ENCODE measurements around the gene SH3YL1.

The SH3YL1 gene

GRCh38 chr2:191311-192190 is 72.3 kb downstream of the SH3YL1 start:
- H3K27ac ChIP-seq = no peak overlapping the region
- TF ChIP-seq ZFX (IDR thresholded peaks at IDR 0.05) = no peak
- TF ChIP-seq CTCF (conservative IDR thresholded peaks at IDR 0.05) = no peak

DNA sequence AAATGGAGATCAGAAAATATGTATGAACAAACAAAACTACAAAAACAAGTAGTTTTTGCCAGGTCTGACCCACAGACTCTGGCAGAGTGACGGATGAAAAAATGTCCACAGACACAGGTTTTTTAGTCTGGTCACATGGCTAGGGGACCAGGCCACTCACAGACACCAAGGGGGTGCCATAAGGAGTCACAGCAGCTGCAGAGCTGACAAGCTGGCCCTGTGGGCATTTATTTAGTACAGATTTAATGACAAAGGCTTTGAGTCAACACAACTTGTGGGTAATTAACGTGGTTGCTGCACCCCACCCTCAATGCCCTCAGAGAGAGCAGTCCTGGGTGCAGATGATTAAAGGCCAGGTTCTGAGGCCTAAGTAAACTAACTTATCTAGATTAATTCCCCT is 76.0 kb downstream of the SH3YL1 start:
- no peak overlapping the region for H3K27ac ChIP-seq
- TF ChIP-seq CTCF (conservative IDR thresholded peaks at IDR 0.05) (no peak), ZFX (IDR thresholded peaks at IDR 0.05) (no peak)

DNA sequence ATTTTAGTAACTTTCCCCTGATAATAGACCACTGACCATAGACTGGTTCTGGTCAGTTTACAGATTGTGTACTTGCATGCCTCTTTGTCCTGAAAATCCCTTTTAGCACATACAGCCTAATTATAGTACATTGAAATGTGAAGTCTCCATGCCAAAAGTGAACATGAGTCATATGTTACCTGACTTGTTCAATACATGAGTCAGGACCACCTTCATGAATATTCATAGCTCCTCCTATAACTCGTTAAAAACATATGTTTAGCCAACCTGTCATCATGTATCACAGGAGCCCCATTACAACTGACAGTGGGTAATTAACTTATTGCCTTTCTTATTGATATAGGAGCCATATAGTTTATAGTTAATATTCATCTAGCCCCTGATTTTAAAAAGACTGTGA is 78.6 kb downstream of the SH3YL1 start:
- TF ChIP-seq ZFX (IDR thresholded peaks at IDR 0.05) (no peak), CTCF (conservative IDR thresholded peaks at IDR 0.05) (no peak)
- no peak overlapping the region for H3K27ac ChIP-seq

GRCh38 chr2:184695-185094 is 79.1 kb downstream of the SH3YL1 start:
- TF ChIP-seq CTCF (conservative IDR thresholded peaks at IDR 0.05) (no peak), ZFX (IDR thresholded peaks at IDR 0.05) (no peak)
- no peak overlapping the region for H3K27ac ChIP-seq

- TF ChIP-seq CTCF (conservative IDR thresholded peaks at IDR 0.05) (no peak), ZFX (IDR thresholded peaks at IDR 0.05) (no peak)
- no peak overlapping the region for H3K27ac ChIP-seq
These were observed 81.2 kb downstream of the SH3YL1 start for GRCh38 chr2:182509-183122.

GRCh38 chr2:180311-180710 is 83.5 kb downstream of the SH3YL1 start:
- TF ChIP-seq CTCF (conservative IDR thresholded peaks at IDR 0.05) = no peak

DNA sequence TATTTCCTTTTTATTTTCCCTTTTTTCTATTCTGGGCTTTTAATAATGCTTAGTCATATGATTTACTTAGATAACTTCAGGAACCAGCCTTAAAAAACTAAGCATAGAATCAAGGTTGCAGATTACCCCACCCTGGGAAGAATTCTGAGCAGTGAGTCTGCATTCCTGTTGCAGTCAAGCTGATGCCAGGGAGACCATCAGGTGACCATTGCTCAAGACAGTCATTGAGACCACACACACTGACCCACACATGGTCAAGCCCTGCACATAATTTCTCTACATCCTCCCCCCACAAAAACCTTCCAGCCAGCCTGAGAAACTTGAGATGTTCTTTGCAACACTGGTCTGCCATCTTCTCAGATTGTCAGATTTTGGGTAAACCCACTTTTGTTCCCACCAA is 83.9 kb downstream of the SH3YL1 start:
- no peak for TF ChIP-seq CTCF (conservative IDR thresholded peaks at IDR 0.05)
- TF ChIP-seq ZFX (IDR thresholded peaks at IDR 0.05) = no peak

More at GRCh38 chr2:180311-180710, 83.5 kb downstream of the SH3YL1 start:
- H3K27ac ChIP-seq = no peak overlapping the region

More for the DNA sequence above, 83.9 kb downstream of the SH3YL1 start:
- no peak overlapping the region for H3K27ac ChIP-seq

Measured in C4-2B (cell line).